WI38 (cell line): ENCODE measurements around the gene TCOF1.

Experiments used
- H3K4me3 ChIP-seq: 2 replicates; pipeline ENCODE4 v1.5.1; 2011; ENCODE audit warnings: low read depth, mild to moderate bottlenecking, control low read depth, low read length
- CTCF ChIP-seq: IDR thresholded peaks from 2 replicates; pipeline ENCODE4 v1.5.1; 2012; ENCODE audit warnings: low read depth, mild to moderate bottlenecking, control low read depth, low read length

The TCOF1 gene

GRCh38 chr5:150402229-150402773 is 44.8 kb downstream of the TCOF1 start:
- no peak overlapping the region for H3K4me3 ChIP-seq
- no peak for TF ChIP-seq CTCF

- no peak for TF ChIP-seq CTCF
- H3K4me3 ChIP-seq = no peak overlapping the region
Observed at GRCh38 chr5:150402901-150403342, 45.4 kb downstream of the TCOF1 start.

- H3K4me3 ChIP-seq = no peak overlapping the region
- TF ChIP-seq CTCF = no peak
Observed at GRCh38 chr5:150404121-150404520, 46.6 kb downstream of the TCOF1 start.

GRCh38 chr5:150404535-150404934 is 47.0 kb downstream of the TCOF1 start:
- no peak overlapping the region for H3K4me3 ChIP-seq
- TF ChIP-seq CTCF = no peak

- H3K4me3 ChIP-seq = no peak overlapping the region
- no peak for TF ChIP-seq CTCF
Observed at GRCh38 chr5:150404941-150405816, 47.7 kb downstream of the TCOF1 start.

GRCh38 chr5:150406103-150406722 is 48.7 kb downstream of the TCOF1 start:
- no peak overlapping the region for H3K4me3 ChIP-seq
- TF ChIP-seq CTCF = no peak

GRCh38 chr5:150406723-150407095 is 49.2 kb downstream of the TCOF1 start:
- TF ChIP-seq CTCF = no peak
- no peak overlapping the region for H3K4me3 ChIP-seq
